H1 (cell line): ENCODE measurements around the gene SHC1. TPM values are rescaled to one million over a fixed set of nuclear protein-coding genes. Genes with fewer than 3 reads are reported as not detected.

Source experiments
- CTCF ChIA-PET: fragments of 300-600 bp; sonication (Branson Sonifier 250); formaldehyde crosslinking; loops from one replicate; lab custom pipeline; 2021; ENCODE audit not compliant: partially characterized antibody; lab: Charles Lee
- POLR2A ChIA-PET: fragments of 300-600 bp; sonication (Branson Sonifier 250); formaldehyde crosslinking; loops from one replicate; lab custom pipeline; 2021; ENCODE audit warnings: inconsistent platforms; ENCODE audit not compliant: partially characterized antibody; lab: Charles Lee
- DNase-seq, 2 experiments: peaks; one replicate each; pipeline versions ENCODE4 v3.0.0 to v3.0.0-alpha.2; 2010 to 2022; ENCODE audit warnings: low spot score in 2 of 2, low read depth in 1 of 2, mixed read lengths in 1 of 2
- FAIRE-seq: peaks from 2 replicates; lab custom pipeline; 2011; peaks lifted over from hg19 to GRCh38; lab: Jason Lieb, UNC
- H2AFZ ChIP-seq: 2 replicates; pipeline ENCODE4 v1.8.1; 2012; ENCODE audit warnings: low read length, inconsistent platforms
- H2AK5ac ChIP-seq: 2 replicates; pipeline ENCODE4 v1.6.1; 2013; ENCODE audit warnings: low read depth, low read length
- H2BK120ac ChIP-seq: replicated peaks from 2 replicates; pipeline ENCODE3; 2013; ENCODE audit warnings: low read depth, low read length, inconsistent platforms
- H2BK12ac ChIP-seq: 2 replicates; pipeline ENCODE4 v1.6.1; 2013; ENCODE audit warnings: low read depth, low read length
- H2BK15ac ChIP-seq: 2 replicates; pipeline ENCODE4 v1.6.1; 2013; ENCODE audit warnings: low read length
- H2BK20ac ChIP-seq: 2 replicates; pipeline ENCODE4 v1.6.1; 2013; ENCODE audit warnings: low read length
- H2BK5ac ChIP-seq: 2 replicates; pipeline ENCODE4 v1.6.1; 2013; ENCODE audit warnings: low read depth, low read length
- H3K14ac ChIP-seq: 2 replicates; pipeline ENCODE4 v1.6.1; 2013; ENCODE audit warnings: inconsistent platforms; ENCODE audit not compliant: insufficient read length
- H3K18ac ChIP-seq: 2 replicates; pipeline ENCODE4 v1.6.1; 2013; ENCODE audit warnings: low read length; ENCODE audit errors: extremely low read depth
- H3K23ac ChIP-seq: 2 replicates; pipeline ENCODE4 v1.6.1; 2013; ENCODE audit warnings: inconsistent platforms; ENCODE audit not compliant: insufficient read length
- H3K23me2 ChIP-seq: 2 replicates; pipeline ENCODE4 v1.6.1; 2013; ENCODE audit warnings: low read depth, low read length
- H3K27ac ChIP-seq: 2 replicates; pipeline ENCODE4 v1.6.1; 2011; ENCODE audit warnings: low read depth, low read length, inconsistent platforms
- H3K27me3 ChIP-seq, 4 experiments: replicated peaks in 1 of 4; 1 replicate in 1 of 4; 2 replicates in 3 of 4; pipeline versions ENCODE4 v1.6.1 to v1.8.1; 2011 to 2013; ENCODE audit warnings: low read length in 3 of 4, mild to moderate bottlenecking in 3 of 4, inconsistent platforms in 2 of 4, mixed read lengths in 2 of 4, moderate library complexity in 1 of 4; ENCODE audit not compliant: control insufficient read depth in 3 of 4, insufficient read depth in 3 of 4; ENCODE audit errors: extremely low read depth in 1 of 4
- H3K36me3 ChIP-seq, 4 experiments: 2 replicates each; pipeline versions ENCODE4 v1.6.1 to v1.8.1; 2011 to 2013; ENCODE audit warnings: mild to moderate bottlenecking in 4 of 4, low read length in 3 of 4, moderate library complexity in 2 of 4, control low read depth in 1 of 4, inconsistent platforms in 1 of 4; ENCODE audit not compliant: insufficient read depth in 4 of 4, control insufficient read depth in 2 of 4
- H3K4ac ChIP-seq: replicated peaks from 2 replicates; pipeline ENCODE3; 2013; ENCODE audit warnings: low read length, low read depth, mixed read lengths, inconsistent platforms; ENCODE audit not compliant: insufficient read length
- H3K4me1 ChIP-seq, 4 experiments: replicated peaks in 1 of 4; 1 replicate in 1 of 4; 2 replicates in 3 of 4; pipeline versions ENCODE4 v1.6.1 to v1.8.1; 2011 to 2013; ENCODE audit warnings: low read length in 3 of 4, inconsistent platforms in 2 of 4, mixed read lengths in 1 of 4; ENCODE audit not compliant: insufficient read depth in 4 of 4, control insufficient read depth in 3 of 4
- H3K4me2 ChIP-seq, 2 experiments: 2 replicates each; pipeline versions ENCODE4 v1.6.1 to v1.8.1; 2011 to 2013; ENCODE audit warnings: low read depth in 2 of 2, low read length in 2 of 2, control low read depth in 1 of 2, inconsistent platforms in 1 of 2, mild to moderate bottlenecking in 1 of 2; ENCODE audit not compliant: insufficient read depth in 1 of 2
- H3K4me3 ChIP-seq, 4 experiments: fragments of 200-600, 300-600 bp in 1 of 4; sonication (generic), shearing (Covaris generic), sonication (Bioruptor Twin) in 1 of 4; 2 replicates each; pipeline versions ENCODE4 v1.5.1 to v1.8.1; 2011 to 2016; ENCODE audit warnings: low read length in 4 of 4, low read depth in 3 of 4, control low read depth in 2 of 4, inconsistent platforms in 2 of 4, mild to moderate bottlenecking in 2 of 4, mixed read lengths in 1 of 4, moderate library complexity in 1 of 4; ENCODE audit not compliant: insufficient read depth in 2 of 4; ENCODE audit errors: extremely low read depth in 1 of 4
- H3K56ac ChIP-seq: replicated peaks from 2 replicates; pipeline ENCODE3; 2013; ENCODE audit warnings: low read depth, mild to moderate bottlenecking, mixed read lengths, low read length, inconsistent platforms; ENCODE audit not compliant: insufficient read length
- H3K79me1 ChIP-seq: 2 replicates; pipeline ENCODE4 v1.6.1; 2013; ENCODE audit warnings: low read depth, low read length, control low read depth
- H3K79me2 ChIP-seq, 2 experiments: 2 replicates each; pipeline versions ENCODE4 v1.6.1 to v1.8.1; 2012 to 2013; ENCODE audit warnings: low read length in 2 of 2, mild to moderate bottlenecking in 2 of 2, inconsistent platforms in 1 of 2; ENCODE audit not compliant: insufficient read depth in 2 of 2, control insufficient read depth in 1 of 2
- H3K9ac ChIP-seq, 4 experiments: replicated peaks in 1 of 4; 1 replicate in 1 of 4; 2 replicates in 3 of 4; pipeline versions ENCODE4 v1.6.1 to v1.8.1; 2011 to 2013; ENCODE audit warnings: low read depth in 3 of 4, low read length in 3 of 4, control low read depth in 2 of 4, mild to moderate bottlenecking in 2 of 4, moderate library complexity in 2 of 4, inconsistent platforms in 1 of 4; ENCODE audit errors: extremely low read depth in 1 of 4
- H3K9me3 ChIP-seq, 2 experiments: 2 replicates each; pipeline versions ENCODE4 v1.6.1 to v1.8.1; 2012 to 2013; ENCODE audit warnings: mild to moderate bottlenecking in 2 of 2, moderate library complexity in 2 of 2, control low read depth in 1 of 2, inconsistent platforms in 1 of 2, low read depth in 1 of 2, low read length in 1 of 2, mixed read lengths in 1 of 2; ENCODE audit not compliant: insufficient read depth in 2 of 2
- H4K20me1 ChIP-seq, 2 experiments: replicated peaks in 1 of 2; 2 replicates each; pipeline versions ENCODE3 to v1.8.1; 2011 to 2013; ENCODE audit warnings: inconsistent platforms in 2 of 2, low read length in 2 of 2, mild to moderate bottlenecking in 1 of 2; ENCODE audit not compliant: insufficient read depth in 2 of 2, control insufficient read depth in 1 of 2
- H4K5ac ChIP-seq: 2 replicates; pipeline ENCODE4 v1.6.1; 2013; ENCODE audit warnings: low read length, low read depth, mixed read lengths, inconsistent platforms; ENCODE audit not compliant: insufficient read length
- H4K8ac ChIP-seq: 2 replicates; pipeline ENCODE4 v1.8.0; 2013; ENCODE audit warnings: mild to moderate bottlenecking, moderate library complexity, low read length, inconsistent platforms; ENCODE audit not compliant: insufficient read depth; ENCODE audit errors: extremely low read depth
- H4K91ac ChIP-seq: replicated peaks from 2 replicates; pipeline ENCODE3; 2013; ENCODE audit warnings: low read length, mixed read lengths, inconsistent platforms; ENCODE audit not compliant: insufficient read length
- BRCA1 ChIP-seq: IDR thresholded peaks from 2 replicates; pipeline ENCODE4 v1.6.1; 2012; ENCODE audit warnings: low read depth, low read length, improper control_type of control experiment
- CBX5 ChIP-seq: fragments of 300-800, 300-1000 bp; sonication (generic); IDR thresholded peaks from 2 replicates; pipeline ENCODE4 v1.7.1; 2016; ENCODE audit warnings: antibody characterized with exemption, low read length, low read depth
- CBX8 ChIP-seq: fragments of 300-800, 300-1000 bp; sonication (generic); IDR thresholded peaks from 2 replicates; pipeline ENCODE4 v1.7.1; 2016; ENCODE audit warnings: low read depth, low read length, borderline replicate concordance
- CREB1 ChIP-seq: IDR thresholded peaks from 2 replicates; pipeline ENCODE4 v1.6.1; 2012; ENCODE audit warnings: inconsistent platforms
- KDM5A ChIP-seq: fragments of 200-600 bp; IDR thresholded peaks from 2 replicates; pipeline ENCODE4 v1.7.1; 2012; ENCODE audit warnings: mild to moderate bottlenecking, low read length, inconsistent platforms, mixed read lengths
- RXRA ChIP-seq: IDR thresholded peaks from 2 replicates; pipeline ENCODE4 v1.6.1; 2011; ENCODE audit warnings: low read depth, mild to moderate bottlenecking, low read length, moderate library complexity; ENCODE audit not compliant: insufficient read depth
- SAP30 ChIP-seq: fragments of 300-600 bp; sonication (generic); IDR thresholded peaks from 2 replicates; pipeline ENCODE4 v1.7.1; 2012; ENCODE audit warnings: low read length, moderate library complexity, mild to moderate bottlenecking, inconsistent platforms; ENCODE audit not compliant: insufficient read depth, insufficient replicate concordance
- SP1 ChIP-seq: IDR thresholded peaks from 2 replicates; pipeline ENCODE4 v1.6.1; 2011; ENCODE audit warnings: low read depth, low read length
- SP2 ChIP-seq: IDR thresholded peaks from 2 replicates; pipeline ENCODE4 v1.6.1; 2012; ENCODE audit warnings: mild to moderate bottlenecking, low read length, inconsistent platforms
- SP4 ChIP-seq: IDR thresholded peaks from 2 replicates; pipeline ENCODE4 v1.6.1; 2012; ENCODE audit warnings: low read length, inconsistent platforms
- WGBS, 2 experiments: shearing (Covaris generic) in 1 of 2; methylation state at CpG; one replicate each; pipeline versions ENCODE4 v1.1.6 to v1.1.7; 2013 to 2015; ENCODE audit warnings: low lambda C conversion rate in 2 of 2, mixed read lengths in 2 of 2, inconsistent platforms in 1 of 2, low coverage in 1 of 2, missing lambda C conversion rate in 1 of 2; ENCODE audit not compliant: insufficient replicate concordance in 2 of 2, insufficient coverage in 1 of 2, insufficient read length in 1 of 2; ENCODE audit errors: extremely low coverage in 1 of 2, missing lambda C conversion rate in 1 of 2; 5-methylcytosine and 5-hydroxymethylcytosine counted together
- polyA plus RNA-seq, 7 experiments: library from polyadenylated mRNA; depleted of rRNA in 3 of 7; stranded (reverse) in 5 of 7; unstranded in 2 of 7; fragments of >200 nt in 5 of 7; fragments of 200-250 nt in 2 of 7; gene quantifications; 1 replicate in 5 of 7; 2 replicates in 1 of 7; 4 replicates in 1 of 7; pipeline versions ENCODE4 v1.2.1 to v1.2.3, GENCODE V29; 2011 to 2013; ENCODE audit warnings: missing spikeins in 2 of 7, mixed read lengths in 2 of 7
- total RNA-seq: library from RNA; stranded (reverse); fragmentation: NEBNext Ultra II Directional; extraction: Animal tissue kit (Norgen Biotek cat#: 25700); gene quantifications from 2 replicates; pipeline ENCODE4 v1.2.1, GENCODE V29; 2021
- TF ChIP-seq, protein P1 (sequence below): IDR thresholded peaks from 2 replicates; pipeline ENCODE4 v1.6.1; 2012; ENCODE audit warnings: inconsistent platforms
- TF ChIP-seq, protein P2 (sequence below): IDR thresholded peaks from 2 replicates; pipeline ENCODE4 v1.6.1; 2012; ENCODE audit warnings: low read length, inconsistent platforms

SHC1 gene
- total and polyA plus RNA-seq, 2 of the 8 experiments (the other 6 are each of a cell fraction or from before 2014, with no cell fraction given) = 177 to 212 TPM

DNA sequence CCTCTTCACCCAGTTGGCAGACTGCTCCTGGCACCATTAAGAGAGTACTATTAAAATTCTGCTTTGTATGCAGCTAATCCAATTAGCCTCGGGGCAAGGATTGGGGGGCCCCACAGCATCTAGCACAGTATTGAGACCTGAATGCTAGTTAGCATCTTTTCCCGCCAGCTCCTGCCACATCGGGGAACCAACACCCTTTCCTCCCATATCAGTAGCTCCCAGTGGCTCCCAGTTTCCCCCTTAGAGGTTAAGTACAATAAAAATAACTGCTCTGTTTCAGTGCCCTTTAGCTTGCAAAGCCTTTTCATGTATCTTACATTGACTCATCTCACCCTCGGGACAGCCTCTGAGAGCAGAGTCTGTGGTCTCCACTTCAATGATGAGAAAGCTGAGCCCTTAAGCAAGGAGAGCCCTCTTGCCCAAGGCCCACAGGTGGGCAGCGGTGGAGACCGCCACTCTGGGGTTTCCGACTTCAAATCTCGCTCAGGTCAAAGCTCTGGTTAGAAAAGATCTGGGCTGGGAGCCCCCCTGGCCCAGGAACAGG is 29.8 kb downstream of the SHC1 start:
- H2BK12ac ChIP-seq = no peak overlapping the region
- H2AK5ac ChIP-seq = no peak overlapping the region; the same call in 1 of the 2 replicates
- H3K27me3 ChIP-seq = no peaks in the 10 kb centered on the region
- DNase-seq (no peak), FAIRE-seq (no peak)
- no peaks in the 10 kb centered on the region for H4K20me1 ChIP-seq
- H3K4ac ChIP-seq = no peak overlapping the region
- no peak overlapping the region for H2BK20ac ChIP-seq
- H3K23me2 ChIP-seq = peaks cover 12% of the 10 kb centered on the region
- no peak overlapping the region for H3K23ac ChIP-seq
- no peak overlapping the region for H3K18ac ChIP-seq
- H3K4me3 ChIP-seq = no peak overlapping the region
- H2BK15ac ChIP-seq = no peak overlapping the region
- POLR2A ChIA-PET = interaction anchor here (0.6 to 1.4 kb wide), 5 partner anchors 9 to 53 kb away, joined by 3 to 7 read pairs (median 3); partner anchors contain the start of genes LENEP, PBXIP1 and SHC1
- no peak overlapping the region for H4K91ac ChIP-seq
- no peak overlapping the region for H3K27ac ChIP-seq
- H3K79me2 ChIP-seq = no peaks in the 10 kb centered on the region
- no peak overlapping the region for H3K9ac ChIP-seq
- H2BK120ac ChIP-seq = no peak overlapping the region
- CTCF ChIA-PET = interaction anchor here (0.7 to 1.4 kb wide), 8 partner anchors 20 to 292 kb away, joined by 3 to 5 read pairs (median 3); partner anchors contain the start of gene EFNA4
- H3K9me3 ChIP-seq = no peaks in the 10 kb centered on the region
- H2BK5ac ChIP-seq = no peak overlapping the region
- H2AFZ ChIP-seq = no peak overlapping the region
- 91% methylated on average over 8 of the region's 8 CpGs; no CpG with 5 or more reads in 1 of the 2 experiments for WGBS, 2 experiments
- no peak overlapping the region for H3K4me2 ChIP-seq
- H3K4me1 ChIP-seq = peaks cover 4 to 9% (median 6%) of the 10 kb centered on the region in 4 experiments; a peak in 6 of 7 replicates
- H3K36me3 ChIP-seq = no peaks in the 10 kb centered on the region
- H4K8ac ChIP-seq = no peak overlapping the region
- H4K5ac ChIP-seq = no peak overlapping the region
- no peak overlapping the region for H3K14ac ChIP-seq
- no peak overlapping the region for H3K56ac ChIP-seq
- no peaks in the 10 kb centered on the region for H3K79me1 ChIP-seq
- TF ChIP-seq CBX5 = no peak
- TF ChIP-seq, protein P1, sequence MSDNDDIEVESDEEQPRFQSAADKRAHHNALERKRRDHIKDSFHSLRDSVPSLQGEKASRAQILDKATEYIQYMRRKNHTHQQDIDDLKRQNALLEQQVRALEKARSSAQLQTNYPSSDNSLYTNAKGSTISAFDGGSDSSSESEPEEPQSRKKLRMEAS = no peak
- TF ChIP-seq SAP30 = no peak
- TF ChIP-seq BRCA1 = no peak
- TF ChIP-seq CBX8 = no peak
- TF ChIP-seq SP2 = no peak
- TF ChIP-seq SP1 = no peak
- TF ChIP-seq SP4 = no peak
- no peak for TF ChIP-seq CREB1
- no peak for TF ChIP-seq KDM5A
- TF ChIP-seq, protein P2, sequence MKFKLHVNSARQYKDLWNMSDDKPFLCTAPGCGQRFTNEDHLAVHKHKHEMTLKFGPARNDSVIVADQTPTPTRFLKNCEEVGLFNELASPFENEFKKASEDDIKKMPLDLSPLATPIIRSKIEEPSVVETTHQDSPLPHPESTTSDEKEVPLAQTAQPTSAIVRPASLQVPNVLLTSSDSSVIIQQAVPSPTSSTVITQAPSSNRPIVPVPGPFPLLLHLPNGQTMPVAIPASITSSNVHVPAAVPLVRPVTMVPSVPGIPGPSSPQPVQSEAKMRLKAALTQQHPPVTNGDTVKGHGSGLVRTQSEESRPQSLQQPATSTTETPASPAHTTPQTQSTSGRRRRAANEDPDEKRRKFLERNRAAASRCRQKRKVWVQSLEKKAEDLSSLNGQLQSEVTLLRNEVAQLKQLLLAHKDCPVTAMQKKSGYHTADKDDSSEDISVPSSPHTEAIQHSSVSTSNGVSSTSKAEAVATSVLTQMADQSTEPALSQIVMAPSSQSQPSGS = no peak
- no peak for TF ChIP-seq RXRA
